HG02852 (cell line): ENCODE measurements around the gene DCUN1D1.
A peak's percentile ranks its signal among the peaks of the same experiment; 100 is the strongest.

Experiments
- ATAC-seq: cut with Tn5 transposase; IDR thresholded peaks from one replicate; pipeline ENCODE4 v1.9.1; 2021; ENCODE audit warnings: mild to moderate bottlenecking, moderate library complexity; ENCODE audit not compliant: unreplicated experiment

The DCUN1D1 gene

GRCh38 chr3:182980204-182981037 lies at the start of gene DCUN1D1:
Gene DCUN1D1, minus strand, starts transcription at chr3:182980538. Its CDS starts 49 bp downstream, at chr3:182980489.
- ATAC-seq: peak; percentile 90

GRCh38 chr3:183028416-183028815 lies 48.1 kb upstream of the DCUN1D1 start:
- ATAC-seq: no peak

- ATAC-seq: no peak
These were observed 46.9 kb upstream of the DCUN1D1 start for GRCh38 chr3:183027276-183027675.

GRCh38 chr3:183022936-183023516 lies 42.7 kb upstream of the DCUN1D1 start:
- ATAC-seq: no peak

- no peak for ATAC-seq
These were observed 38.3 kb upstream of the DCUN1D1 start for GRCh38 chr3:183018421-183019192.

GRCh38 chr3:183015185-183015584 lies 34.8 kb upstream of the DCUN1D1 start:
- ATAC-seq: no peak

- no peak for ATAC-seq
These were observed 33.5 kb upstream of the DCUN1D1 start for GRCh38 chr3:183013856-183014255.

- ATAC-seq: no peak
These were observed 32.7 kb upstream of the DCUN1D1 start for GRCh38 chr3:183013074-183013473.

- ATAC-seq: no peak
These were observed 28.5 kb upstream of the DCUN1D1 start for GRCh38 chr3:183008800-183009199.

- ATAC-seq: no peak
These were observed 28.0 kb upstream of the DCUN1D1 start for GRCh38 chr3:183008303-183008702.

- ATAC-seq: no peak
These were observed 26.2 kb upstream of the DCUN1D1 start for GRCh38 chr3:183006396-183007002.

- no peak for ATAC-seq
These were observed 19.4 kb upstream of the DCUN1D1 start for GRCh38 chr3:182999767-183000166.

- peak; percentile 54 for ATAC-seq
These were observed 13.3 kb upstream of the DCUN1D1 start for GRCh38 chr3:182993486-182994201.

GRCh38 chr3:182989566-182989965 lies 9.2 kb upstream of the DCUN1D1 start:
- no peak for ATAC-seq

GRCh38 chr3:182986021-182986420 lies 5.7 kb upstream of the DCUN1D1 start:
- ATAC-seq: no peak

GRCh38 chr3:182983876-182984275 lies 3.5 kb upstream of the DCUN1D1 start:
- ATAC-seq: no peak

GRCh38 chr3:182981038-182981380 lies 671 bp upstream of the DCUN1D1 start:
- no peak for ATAC-seq

GRCh38 chr3:182979674-182980191 lies 605 bp downstream of the DCUN1D1 start:
- ATAC-seq: peak; percentile 8

GRCh38 chr3:182979103-182979673 lies 1.1 kb downstream of the DCUN1D1 start:
- ATAC-seq: no peak

GRCh38 chr3:182978387-182978786 lies 2.0 kb downstream of the DCUN1D1 start:
- no peak for ATAC-seq
